Body of pancreas (tissue), 4 donors: ENCODE data around the gene DNM2. TPM values are rescaled to one million over a fixed set of nuclear protein-coding genes. Genes with fewer than 3 reads are reported as not detected.
"Not testable (repeated sequence)": the region's sequence is repeated elsewhere in the genome, so short reads cannot be mapped to it uniquely, and the experiment has no call there.

Experiments
- ATAC-seq: fragments of 150-250 bp; one replicate; pipeline ENCODE4 v1.9.1; 2016
- DNase-seq, 4 donors: peaks; one replicate each; pipeline ENCODE4 v3.0.0-alpha.2; 2019
- H3K27ac ChIP-seq, 4 donors: fragments of 200-600 bp; sonication (generic); 1 replicate in 3 of 4; 2 replicates in 1 of 4; pipeline versions ENCODE4 v1.5.1 to v1.6.1; 2016 to 2019; ENCODE audit warnings: mild to moderate bottlenecking in 1 of 4, mixed read lengths in 1 of 4, moderate library complexity in 1 of 4
- H3K27me3 ChIP-seq, 2 donors: fragments of 200-600 bp; sonication (generic); one replicate each; pipeline ENCODE4 v1.6.0; 2016; ENCODE audit warnings: mild to moderate bottlenecking in 1 of 2
- H3K36me3 ChIP-seq, 2 donors: fragments of 200-600 bp; sonication (generic); replicated peaks in 1 of 2; 2 replicates each; pipeline ENCODE4 v1.5.1; 2016; ENCODE audit warnings: low read depth in 2 of 2; ENCODE audit not compliant: insufficient read depth in 1 of 2
- H3K4me1 ChIP-seq: fragments of 200-600 bp; sonication (generic); one replicate; pipeline ENCODE4 v1.6.0; 2016
- H3K4me3 ChIP-seq, 2 donors: fragments of 200-600 bp; sonication (generic); 1 replicate in 1 of 2; 2 replicates in 1 of 2; pipeline ENCODE4 v1.5.1; 2016 to 2019
- H3K9me3 ChIP-seq, 3 donors: fragments of 200-600 bp; sonication (generic); 1 replicate in 2 of 3; 2 replicates in 1 of 3; pipeline ENCODE4 v1.5.1; 2016
- CTCF ChIP-seq, 7 experiments: fragments of 450-650 bp in 4 of 7; fragments of 200-600 bp in 3 of 7; sonication (generic) in 3 of 7; IDR thresholded peaks; one replicate each; pipeline ENCODE4 v1.5.1; 2016 to 2019; ENCODE audit warnings: antibody characterized with exemption in 7 of 7
- POLR2A ChIP-seq, 3 donors: fragments of 450-650 bp; IDR thresholded peaks; one replicate each; pipeline ENCODE4 v1.6.1; 2016; ENCODE audit warnings: antibody characterized with exemption in 3 of 3, mild to moderate bottlenecking in 2 of 3
- WGBS, 2 donors: methylation state at CpG; one replicate each; pipeline ENCODE4 v1.1.5; 2017; 5-methylcytosine and 5-hydroxymethylcytosine counted together
- intact Hi-C: fragments of 100-400 bp; cut with DNase I; formaldehyde crosslinking; loops from one replicate; pipeline ENCODE4 v1.15.1; 2023
- total RNA-seq, 2 donors: library from RNA; depleted of rRNA; stranded (reverse); fragments of >200 nt; gene quantifications; one replicate each; pipeline ENCODE4 v1.1.0, GENCODE V29; 2016

Gene DNM2
- total RNA-seq, 2 donors from 2014 or later = 98.6 to 158 TPM

- Histone ChIP-seq H3K9me3 (no peaks in the 10 kb centered on the region), H3K27ac (no peak overlapping the region), H3K36me3 (no peaks in the 10 kb centered on the region), H3K27me3 (no peaks in the 10 kb centered on the region), H3K4me3 (no peak overlapping the region), H3K4me1 (peaks cover 17% of the 10 kb centered on the region)
- TF ChIP-seq CTCF (IDR thresholded peaks at IDR 0.05) = no peak
- WGBS, 2 donors = 83 to 95% methylated on average over 4 to 8 of the region's 10 CpGs
- no peak for DNase-seq
- no peak for ATAC-seq
- intact Hi-C loops = no loop called here
Observed at GRCh38 chr19:10756371-10756770, 38.5 kb downstream of the DNM2 start.

GRCh38 chr19:10756791-10757190 lies 38.9 kb downstream of the DNM2 start:
- DNase-seq = no peak
- H3K4me3 ChIP-seq = no peak overlapping the region
- no peak overlapping the region for H3K27ac ChIP-seq
- intact Hi-C loops = no loop called here
- no peak for TF ChIP-seq POLR2A (IDR thresholded peaks at IDR 0.05)
- no peak for TF ChIP-seq CTCF (IDR thresholded peaks at IDR 0.05)
- H3K4me1 ChIP-seq = peaks cover 13% of the 10 kb centered on the region
- ATAC-seq = no peak
- no peaks in the 10 kb centered on the region for H3K9me3 ChIP-seq
- H3K36me3 ChIP-seq = no peaks in the 10 kb centered on the region
- 97% methylated on average over 7 of the region's 7 CpGs for WGBS, 2 donors
- H3K27me3 ChIP-seq = no peaks in the 10 kb centered on the region

- intact Hi-C loops, H3K36me3 ChIP-seq, H3K9me3 ChIP-seq, H3K4me1 ChIP-seq, H3K27me3 ChIP-seq, H3K4me3 ChIP-seq, ATAC-seq, DNase-seq: not testable (repeated sequence)
- 87 to 92% methylated on average over 1 of the region's 1 CpG for WGBS, 2 donors
- peak overlapping the region in 1 of 4 donors; percentile 15 for H3K27ac ChIP-seq
Observed at GRCh38 chr19:10758050-10758449, 40.2 kb downstream of the DNM2 start.

GRCh38 chr19:10758978-10759377 lies 41.1 kb downstream of the DNM2 start:
- Histone ChIP-seq H3K4me3 (no peak overlapping the region), H3K27me3 (no peaks in the 10 kb centered on the region), H3K27ac (peak overlapping the region in 2 of 4 donors; percentile 33 to 34), H3K9me3 (no peaks in the 10 kb centered on the region), H3K4me1 (peaks cover 16% of the 10 kb centered on the region), H3K36me3 (peaks cover 0 to 2% of the 10 kb centered on the region in 2 donors)
- intact Hi-C loops = no loop called here
- no peak for ATAC-seq
- DNase-seq = no peak
- no peak for TF ChIP-seq CTCF (IDR thresholded peaks at IDR 0.05)
- TF ChIP-seq POLR2A (IDR thresholded peaks at IDR 0.05) = no peak
- 80 to 85% methylated on average over 5 of the region's 5 CpGs for WGBS, 2 donors

- intact Hi-C loops = loop anchor here (10.0 kb wide), 1 partner anchor 46 kb away; the partner anchor contains the start of gene DNM2
- no peak for DNase-seq
- no peak for ATAC-seq
- Histone ChIP-seq H3K9me3 (no peaks in the 10 kb centered on the region), H3K27me3 (no peaks in the 10 kb centered on the region), H3K4me1 (peaks cover 31% of the 10 kb centered on the region), H3K36me3 (peaks cover 0 to 2% of the 10 kb centered on the region in 2 donors), H3K27ac (peak overlapping the region in 2 of 4 donors; percentile 33 to 34), H3K4me3 (no peak overlapping the region)
- WGBS, 2 donors = 88 to 96% methylated on average over 16 to 17 of the region's 17 CpGs
- TF ChIP-seq POLR2A (IDR thresholded peaks at IDR 0.05) = no peak
- TF ChIP-seq CTCF (IDR thresholded peaks at IDR 0.05) = no peak
Observed at GRCh38 chr19:10760273-10760944, 42.5 kb downstream of the DNM2 start.
